ENCODE data around the gene CEACAM21.
A peak's percentile ranks its signal among the peaks of the same experiment; 100 is the strongest.

CEACAM21 gene

DNA sequence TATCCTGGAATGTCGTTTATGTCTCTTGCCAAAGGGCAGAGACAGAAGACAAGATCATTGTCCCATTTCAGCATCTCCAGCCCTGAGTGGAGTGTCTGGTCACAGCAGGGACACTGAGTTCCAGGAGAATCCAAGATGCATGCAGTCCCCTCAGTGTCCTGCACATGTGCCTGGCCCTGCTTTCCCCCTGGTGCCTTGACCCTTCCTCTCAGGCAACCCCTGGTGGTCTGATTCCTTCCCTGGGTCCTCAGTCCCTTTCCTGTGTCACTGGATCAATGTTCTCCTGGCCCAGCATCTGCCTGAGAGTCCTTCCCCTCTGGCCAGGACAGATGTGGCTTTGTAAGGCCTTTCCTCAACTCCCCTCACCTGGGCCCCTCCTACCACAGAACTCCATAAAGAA lies 9.0 kb downstream of the CEACAM21 start:
- DNase-seq (ENCODE audit: low read depth, low spot score): no peak

GRCh38 chr19:41586064-41586463 lies 10.1 kb downstream of the CEACAM21 start:
- DNase-seq (ENCODE audit: low read depth, low spot score): no peak

DNA sequence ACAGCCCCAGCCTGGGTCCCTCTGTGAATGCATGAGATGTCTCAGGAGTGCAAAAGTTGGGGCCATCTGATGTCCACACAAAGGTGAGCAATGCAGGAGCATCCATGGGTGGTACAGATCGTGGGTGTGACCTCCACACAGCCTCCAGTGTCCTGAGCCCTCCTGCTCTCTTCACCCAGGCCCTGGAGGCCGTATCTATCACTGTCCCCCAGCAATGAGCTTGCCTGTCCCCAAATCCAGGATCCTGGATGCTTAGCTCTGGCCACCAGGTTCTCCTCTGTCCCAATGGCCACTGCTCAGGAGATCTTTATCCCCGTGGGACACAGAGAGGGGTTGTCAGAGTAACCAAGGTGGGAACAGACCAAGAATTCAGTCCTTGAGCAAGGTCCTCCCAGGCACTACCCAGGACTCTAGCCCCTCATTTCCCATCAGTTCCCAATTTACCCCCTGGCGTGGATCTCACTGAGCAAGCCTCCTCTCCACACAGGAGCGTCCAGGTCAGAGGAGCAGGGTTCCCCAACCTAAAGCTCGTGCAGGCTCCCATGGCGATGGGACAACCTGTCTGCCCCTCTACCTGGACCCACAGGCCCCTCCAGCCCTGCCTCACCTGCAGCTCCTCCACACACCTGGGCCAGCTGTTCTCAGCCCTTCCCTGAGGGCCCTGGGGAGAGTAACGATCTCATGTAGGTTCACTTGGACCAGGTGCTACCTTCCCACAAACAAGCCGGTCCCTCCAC lies 11.3 kb downstream of the CEACAM21 start:
- no peak for DNase-seq (ENCODE audit: low read depth, low spot score)

- no peak for DNase-seq (ENCODE audit: low read depth, low spot score)
Observed at GRCh38 chr19:41587838-41588210, 11.9 kb downstream of the CEACAM21 start.

DNA sequence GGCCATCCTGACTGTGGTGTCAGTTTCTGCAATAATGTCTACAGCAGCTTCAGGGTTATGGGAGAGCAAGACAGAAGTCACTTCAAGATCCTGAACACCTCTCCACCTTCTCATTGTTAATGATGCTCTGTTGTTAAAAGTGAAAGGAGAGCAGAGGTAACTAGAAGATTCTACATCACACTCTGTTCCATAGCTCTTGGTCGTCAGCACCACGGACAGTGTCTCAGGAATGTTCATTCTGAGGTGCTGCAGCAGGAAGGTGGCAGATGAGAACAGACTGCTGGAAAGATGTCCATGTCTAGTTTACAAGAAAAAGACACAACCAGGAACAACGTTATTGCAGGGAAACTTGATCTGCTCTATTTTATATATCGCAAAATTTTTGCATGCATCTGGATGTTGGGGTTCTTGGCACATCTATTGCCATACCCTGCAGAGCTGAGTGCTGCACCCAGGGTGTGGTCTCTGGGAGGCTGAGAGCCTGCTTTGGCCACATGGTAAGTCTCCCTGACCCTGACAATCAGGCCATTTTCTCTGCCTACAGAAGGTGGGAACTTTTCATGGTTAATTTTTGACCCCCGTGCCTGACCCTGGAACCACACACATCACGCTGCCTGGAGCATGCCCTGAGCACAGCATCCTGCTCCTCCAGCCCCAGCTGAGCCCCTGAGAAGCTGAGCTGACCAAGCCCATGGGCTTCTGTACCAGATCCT lies 12.7 kb downstream of the CEACAM21 start:
- DNase-seq (ENCODE audit: low read depth, low spot score): no peak

GRCh38 chr19:41589371-41589770 lies 13.4 kb downstream of the CEACAM21 start:
- DNase-seq (ENCODE audit: low read depth, low spot score): no peak

DNA sequence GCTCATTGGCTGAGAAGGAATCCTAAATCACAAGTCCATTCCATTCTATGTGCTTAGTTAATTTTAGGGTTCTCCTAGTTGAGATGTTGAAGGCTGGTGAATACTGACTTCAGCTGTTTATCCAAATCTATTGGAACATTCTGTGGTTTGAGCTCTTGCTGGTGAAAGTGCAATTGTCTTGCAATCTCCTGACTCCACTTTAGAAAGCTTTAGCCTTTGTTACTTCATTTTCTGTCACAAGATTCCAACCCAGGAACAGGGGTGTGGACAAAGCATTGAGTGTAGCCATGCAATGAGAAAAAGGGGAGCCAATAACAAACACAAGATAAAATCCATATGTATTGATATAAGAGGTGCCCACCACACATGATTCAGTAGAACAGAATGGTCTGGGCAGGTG lies 15.0 kb downstream of the CEACAM21 start:
- DNase-seq (ENCODE audit: low read depth, low spot score): no peak

DNA sequence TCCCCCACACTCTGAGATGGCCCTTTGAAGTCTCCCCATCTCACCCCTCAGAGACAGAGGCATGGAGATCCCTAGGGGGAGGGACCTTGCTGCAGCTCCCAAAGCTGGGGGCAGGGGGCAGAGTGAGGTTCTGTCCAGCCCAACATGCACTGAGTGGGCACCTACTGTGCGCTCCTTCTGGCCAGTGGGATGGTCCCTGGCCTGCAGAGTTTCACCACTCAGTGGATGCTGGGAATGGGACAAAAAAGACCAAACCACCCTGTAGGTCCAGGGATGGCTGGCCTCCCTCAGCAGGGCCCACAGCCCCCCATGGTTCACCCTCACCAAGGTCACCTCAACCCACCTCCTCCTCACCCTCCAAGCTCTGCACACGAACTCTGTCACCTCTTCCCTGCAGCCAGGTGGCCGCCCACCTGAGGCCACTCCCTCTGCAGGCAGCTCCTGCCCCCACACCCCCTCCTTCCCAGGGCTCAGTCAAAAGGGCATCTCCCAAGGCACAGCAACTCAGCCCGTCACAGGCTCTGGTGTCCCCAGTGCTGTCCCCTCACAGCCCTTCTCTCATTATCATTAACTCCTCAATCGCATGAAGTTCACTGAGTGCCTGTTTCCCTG lies 16.1 kb downstream of the CEACAM21 start:
- no peak for DNase-seq (ENCODE audit: low read depth, low spot score)

DNA sequence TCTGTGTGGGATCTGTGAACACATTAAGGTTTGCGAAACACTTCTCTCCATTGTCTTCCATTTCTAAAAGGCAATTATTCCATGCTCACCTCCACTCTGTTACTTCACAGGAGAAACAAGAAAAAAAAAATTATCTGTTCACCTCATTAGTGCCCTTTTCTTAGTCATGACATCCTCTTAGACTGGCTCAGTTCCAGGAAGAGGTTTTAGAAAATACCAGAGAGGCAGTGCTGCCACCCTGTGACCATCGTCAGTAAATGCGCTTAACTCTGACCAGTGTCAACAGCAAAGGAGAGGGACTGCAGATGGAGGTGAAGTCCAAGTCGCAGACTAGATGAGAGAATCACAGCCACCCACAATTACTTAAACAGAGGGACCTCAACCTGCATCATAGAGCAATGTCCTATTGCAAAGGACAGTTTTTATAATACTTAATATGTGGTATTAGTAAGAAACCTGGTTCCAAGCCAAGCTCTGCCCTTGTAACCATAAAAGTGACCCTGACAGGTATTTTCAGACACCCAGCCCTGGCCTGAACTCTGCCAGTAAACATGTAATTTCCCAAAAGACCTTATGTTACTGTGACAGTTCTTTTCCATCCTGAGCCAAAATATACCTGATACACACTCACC lies 19.4 kb downstream of the CEACAM21 start:
- peak; percentile 47 for DNase-seq (ENCODE audit: low read depth, low spot score)

GRCh38 chr19:41595890-41596280 lies 19.9 kb downstream of the CEACAM21 start:
- no peak for DNase-seq (ENCODE audit: low read depth, low spot score)

DNA sequence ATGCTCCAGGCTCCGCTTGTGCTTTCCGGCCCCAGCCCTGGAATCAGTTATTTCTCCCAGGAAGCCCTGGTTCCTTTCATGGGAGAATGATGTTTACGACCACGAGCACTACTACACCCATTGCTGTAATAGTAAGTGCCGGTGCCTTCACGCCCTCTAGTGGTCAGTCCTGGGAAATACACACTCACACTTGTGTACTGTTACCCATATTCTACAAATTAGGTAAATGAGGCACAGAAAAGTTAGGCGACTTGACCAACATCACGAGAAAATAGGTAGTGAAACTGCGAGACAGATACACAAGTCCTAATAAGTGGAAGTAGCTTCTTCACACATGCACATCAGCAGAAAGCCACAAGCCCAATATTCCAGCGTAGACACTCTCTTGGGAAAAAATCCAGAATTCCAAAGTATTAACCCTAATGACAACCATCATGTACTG lies 21.7 kb downstream of the CEACAM21 start:
- peak; percentile 59 for DNase-seq (ENCODE audit: low read depth, low spot score)

GRCh38 chr19:41599175-41599966 lies 23.4 kb downstream of the CEACAM21 start:
- DNase-seq (ENCODE audit: low read depth, low spot score): no peak

- no peak for DNase-seq (ENCODE audit: low read depth, low spot score)
Observed at GRCh38 chr19:41601771-41602170, 25.8 kb downstream of the CEACAM21 start.

GRCh38 chr19:41604831-41605230 lies 28.9 kb downstream of the CEACAM21 start:
- no peak for DNase-seq (ENCODE audit: low read depth, low spot score)

DNA sequence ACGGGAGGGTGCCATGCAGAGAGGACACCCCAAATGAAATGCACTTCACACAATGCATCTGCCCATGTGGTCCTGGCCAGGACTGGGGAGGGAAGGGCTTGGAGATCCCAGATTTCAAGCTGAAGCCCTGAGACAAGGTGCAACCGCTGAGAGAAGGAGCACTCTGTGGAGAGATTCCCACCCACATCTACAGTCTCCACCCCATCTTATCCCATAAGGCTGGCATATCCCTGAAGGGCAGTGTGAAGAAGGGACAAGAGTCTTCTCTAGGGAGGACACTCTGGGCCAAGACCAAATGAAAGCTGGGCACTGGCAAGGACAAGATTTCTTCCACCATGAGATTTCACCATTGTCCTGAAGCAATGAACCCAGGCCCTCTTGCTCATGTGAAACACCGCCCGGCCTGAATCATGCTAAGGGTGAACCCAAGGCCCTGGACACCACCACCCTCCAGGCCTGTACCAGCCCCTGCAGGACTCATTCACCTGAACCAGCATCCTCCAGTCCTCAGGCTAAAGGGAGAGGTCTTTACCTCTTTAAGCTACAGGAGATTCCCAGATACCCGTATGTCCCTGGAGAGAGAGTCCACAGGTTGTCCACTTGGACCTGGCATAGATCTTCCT lies 30.4 kb downstream of the CEACAM21 start:
- DNase-seq (ENCODE audit: low read depth, low spot score): no peak

DNA sequence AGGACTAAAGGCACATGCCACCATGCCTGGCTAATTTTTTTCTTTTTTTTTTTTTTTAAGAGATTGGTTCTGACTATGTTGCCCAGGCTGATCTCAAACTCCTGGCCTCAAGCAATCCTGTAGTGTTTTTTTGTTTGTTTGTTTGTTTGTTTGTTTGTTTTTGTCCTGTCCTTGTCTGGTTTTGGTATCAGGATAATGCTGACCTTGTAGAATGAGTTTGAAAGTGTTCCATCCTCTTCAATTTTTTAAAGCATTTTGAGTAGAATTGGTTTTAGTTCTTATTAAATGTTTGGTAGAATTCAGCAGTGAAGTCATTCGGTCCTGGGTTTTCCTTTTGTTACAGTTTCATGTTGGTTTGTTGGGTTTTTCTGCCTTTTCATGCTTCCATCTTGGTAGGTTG lies 31.7 kb downstream of the CEACAM21 start:
- no peak for DNase-seq (ENCODE audit: low read depth, low spot score)

DNA sequence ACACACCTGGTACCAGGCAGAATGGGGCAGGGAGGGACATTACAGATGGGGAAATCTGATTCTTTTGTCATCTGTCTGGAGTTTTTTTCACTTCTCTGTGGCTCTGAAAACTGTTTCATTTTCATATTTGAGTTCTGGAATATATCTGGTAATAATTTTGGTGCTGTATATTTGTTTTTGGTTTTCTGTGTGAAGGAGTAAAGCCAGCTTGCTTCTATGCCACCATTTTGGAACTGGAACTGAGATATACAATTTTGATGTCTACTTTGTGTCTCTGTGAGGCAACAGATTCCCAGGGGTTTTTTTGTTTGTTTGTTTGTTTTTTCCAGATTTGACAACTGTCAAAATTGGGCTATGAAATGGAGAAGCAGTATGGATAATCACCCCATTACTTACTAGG lies 34.8 kb downstream of the CEACAM21 start:
- no peak for DNase-seq (ENCODE audit: low read depth, low spot score)

DNA sequence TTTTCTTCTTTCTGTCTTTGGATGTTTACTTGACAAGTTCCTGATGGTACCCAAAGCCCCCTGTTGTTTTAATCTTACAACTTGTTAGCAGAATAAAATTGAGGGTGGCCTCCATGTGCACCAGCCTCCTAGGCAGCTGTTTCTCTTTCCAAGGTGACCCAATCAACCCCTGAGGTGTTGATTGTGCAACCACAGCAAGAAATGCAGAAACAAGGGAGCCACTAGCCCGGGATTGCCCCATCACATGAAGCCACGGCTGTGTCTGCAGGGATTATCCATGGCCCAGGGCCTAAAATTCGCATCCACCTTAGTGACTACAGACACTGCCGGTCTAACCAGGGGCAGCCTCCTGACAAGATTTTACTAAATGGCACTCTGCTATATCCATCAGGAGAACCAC lies 36.5 kb downstream of the CEACAM21 start:
- no peak for DNase-seq (ENCODE audit: low read depth, low spot score)

DNA sequence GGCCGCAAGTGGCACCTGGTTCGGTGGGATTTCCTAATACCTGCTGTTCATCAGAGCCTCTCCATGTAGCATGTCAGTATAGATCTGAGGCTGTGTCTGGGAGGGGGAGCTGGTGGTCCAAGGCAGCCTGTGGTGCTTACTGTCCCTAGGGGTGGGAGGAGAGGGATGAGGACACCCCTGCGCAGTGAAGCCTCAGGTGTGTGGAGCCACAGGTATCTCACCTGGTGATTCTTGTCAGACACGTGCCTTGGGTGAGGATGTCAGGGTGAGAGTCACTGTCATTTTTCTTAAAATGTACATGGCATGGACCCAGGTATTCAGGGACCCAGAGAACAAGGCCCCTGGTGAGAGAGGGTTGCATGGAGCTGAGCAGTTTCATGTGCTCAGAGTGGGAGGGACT lies 39.2 kb downstream of the CEACAM21 start:
- no peak for DNase-seq (ENCODE audit: low read depth, low spot score)

- DNase-seq (ENCODE audit: low read depth, low spot score): no peak
Observed at GRCh38 chr19:41616792-41617621, 41.0 kb downstream of the CEACAM21 start.
